Hepatocyte (in vitro differentiated cells): ENCODE data around the gene TUB. TPM values are rescaled to one million over a fixed set of nuclear protein-coding genes. Genes with fewer than 3 reads are reported as not detected.

Experiments
- DNase-seq: peaks from one replicate; pipeline ENCODE4 v3.0.0-alpha.2; 2016; ENCODE audit warnings: low spot score
- H2AFZ ChIP-seq: fragments of 200-600 bp; sonication (generic); 2 replicates; pipeline ENCODE4 v1.6.0; 2016; ENCODE audit warnings: antibody characterized with exemption, mild to moderate bottlenecking
- H3K27ac ChIP-seq: fragments of 200-600 bp; sonication (generic); 2 replicates; pipeline ENCODE4 v1.5.1; 2016; ENCODE audit warnings: mild to moderate bottlenecking
- H3K27me3 ChIP-seq: fragments of 200-600 bp; sonication (generic); 2 replicates; pipeline ENCODE4 v1.6.1; 2016
- H3K36me3 ChIP-seq: fragments of 200-600 bp; sonication (generic); replicated peaks from 2 replicates; pipeline ENCODE4 v1.5.1; 2016; ENCODE audit warnings: low read depth; ENCODE audit not compliant: insufficient read depth
- H3K4me1 ChIP-seq: fragments of 200-600 bp; sonication (generic); 2 replicates; pipeline ENCODE4 v1.5.1; 2016; ENCODE audit warnings: mild to moderate bottlenecking, moderate library complexity; ENCODE audit not compliant: insufficient read depth
- H3K4me2 ChIP-seq: fragments of 200-600 bp; sonication (generic); 2 replicates; pipeline ENCODE4 v1.6.0; 2016
- H3K4me3 ChIP-seq: fragments of 200-600 bp; sonication (generic); 2 replicates; pipeline ENCODE4 v1.5.1; 2016; ENCODE audit warnings: mild to moderate bottlenecking
- H3K79me2 ChIP-seq: fragments of 200-600 bp; sonication (generic); 2 replicates; pipeline ENCODE4 v1.6.0; 2017; ENCODE audit warnings: mild to moderate bottlenecking
- H3K9me2 ChIP-seq: fragments of 200-600 bp; sonication (generic); replicated peaks from 2 replicates; pipeline ENCODE4 v1.6.0; 2017; ENCODE audit warnings: mild to moderate bottlenecking; ENCODE audit not compliant: insufficient read depth
- H3K9me3 ChIP-seq: fragments of 200-600 bp; sonication (generic); 2 replicates; pipeline ENCODE4 v1.5.1; 2016; ENCODE audit warnings: low read depth, mild to moderate bottlenecking
- H4K20me1 ChIP-seq: fragments of 200-600 bp; sonication (generic); 2 replicates; pipeline ENCODE4 v1.6.0; 2016; ENCODE audit warnings: mild to moderate bottlenecking; ENCODE audit not compliant: insufficient read depth, poor library complexity, severe bottlenecking
- EZH2 ChIP-seq: fragments of 200-600 bp; sonication (generic); IDR thresholded peaks from 2 replicates; pipeline ENCODE4 v1.6.1; 2016; ENCODE audit warnings: antibody characterized with exemption, mild to moderate bottlenecking, borderline replicate concordance
- EZH2phosphoT487 ChIP-seq: fragments of 200-600 bp; sonication (generic); IDR thresholded peaks from one replicate; pipeline ENCODE4 v1.6.1; 2018; ENCODE audit warnings: antibody characterized with exemption, mild to moderate bottlenecking, low read depth, moderate library complexity; ENCODE audit not compliant: unreplicated experiment, severe bottlenecking
- WGBS: methylation state at CpG from one replicate; pipeline ENCODE4 v1.1.6; 2016; ENCODE audit warnings: low lambda C conversion rate; ENCODE audit errors: missing lambda C conversion rate; 5-methylcytosine and 5-hydroxymethylcytosine counted together
- polyA plus RNA-seq: library from polyadenylated mRNA; unstranded; fragments of >200 nt; fragmentation: Nextera tagmentation; extraction: Ambion mirVana; gene quantifications from 2 replicates; pipeline ENCODE4 v1.2.1, GENCODE V29; 2016
- total RNA-seq: library from RNA; depleted of rRNA; stranded (reverse); fragments of >200 nt; gene quantifications from 2 replicates; pipeline ENCODE4 v1.2.3, GENCODE V29; 2014
- TF ChIP-seq, protein P1 (sequence below): fragments of 200-600 bp; sonication (generic); IDR thresholded peaks from 2 replicates; pipeline ENCODE4 v1.5.1; 2016; ENCODE audit warnings: antibody characterized with exemption, mild to moderate bottlenecking; ENCODE audit not compliant: poor library complexity

The TUB gene
- total and polyA plus RNA-seq, 2 experiments from 2014 or later = 5.0 to 18.7 TPM

DNA sequence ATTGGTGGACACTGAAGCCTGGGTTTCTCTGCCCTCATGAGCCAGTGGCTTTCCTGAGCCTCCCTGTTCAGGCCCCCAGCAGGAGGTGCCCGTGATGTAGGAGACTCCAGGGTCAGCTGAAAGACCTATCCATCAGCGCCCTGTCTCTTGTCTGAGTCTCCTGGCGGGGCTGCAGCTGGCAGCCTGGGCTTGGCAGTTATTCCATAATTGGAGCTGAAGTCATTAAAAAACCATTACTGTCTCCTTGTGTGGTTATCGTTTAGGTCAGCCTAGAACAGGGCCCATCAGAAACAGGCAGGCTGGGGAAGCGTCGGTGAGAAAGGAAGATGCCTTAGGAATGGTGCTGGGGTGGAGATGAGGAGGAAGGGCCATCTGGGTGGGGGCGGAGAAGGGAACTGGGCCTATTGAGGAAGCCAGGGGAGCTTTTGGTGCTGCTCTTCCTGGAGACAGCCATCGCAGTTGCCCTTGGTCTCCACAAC, 5.0 kb downstream of the TUB start:
- no peak overlapping the region for H3K4me2 ChIP-seq
- no peaks in the 10 kb centered on the region for H3K9me3 ChIP-seq
- 79% methylated on average over 8 of the region's 8 CpGs for WGBS
- no peaks in the 10 kb centered on the region for H3K9me2 ChIP-seq
- DNase-seq = no peak
- peaks cover 13% of the 10 kb centered on the region for H4K20me1 ChIP-seq
- H3K27ac ChIP-seq = no peak overlapping the region
- H3K27me3 ChIP-seq = no peaks in the 10 kb centered on the region
- H2AFZ ChIP-seq = no peak overlapping the region
- peaks cover 19% of the 10 kb centered on the region for H3K4me1 ChIP-seq
- peaks cover 59% of the 10 kb centered on the region for H3K79me2 ChIP-seq
- no peaks in the 10 kb centered on the region for H3K36me3 ChIP-seq
- H3K4me3 ChIP-seq = no peak overlapping the region
- TF ChIP-seq EZH2 = no peak
- TF ChIP-seq EZH2phosphoT487 = no peak
- TF ChIP-seq, protein P1, sequence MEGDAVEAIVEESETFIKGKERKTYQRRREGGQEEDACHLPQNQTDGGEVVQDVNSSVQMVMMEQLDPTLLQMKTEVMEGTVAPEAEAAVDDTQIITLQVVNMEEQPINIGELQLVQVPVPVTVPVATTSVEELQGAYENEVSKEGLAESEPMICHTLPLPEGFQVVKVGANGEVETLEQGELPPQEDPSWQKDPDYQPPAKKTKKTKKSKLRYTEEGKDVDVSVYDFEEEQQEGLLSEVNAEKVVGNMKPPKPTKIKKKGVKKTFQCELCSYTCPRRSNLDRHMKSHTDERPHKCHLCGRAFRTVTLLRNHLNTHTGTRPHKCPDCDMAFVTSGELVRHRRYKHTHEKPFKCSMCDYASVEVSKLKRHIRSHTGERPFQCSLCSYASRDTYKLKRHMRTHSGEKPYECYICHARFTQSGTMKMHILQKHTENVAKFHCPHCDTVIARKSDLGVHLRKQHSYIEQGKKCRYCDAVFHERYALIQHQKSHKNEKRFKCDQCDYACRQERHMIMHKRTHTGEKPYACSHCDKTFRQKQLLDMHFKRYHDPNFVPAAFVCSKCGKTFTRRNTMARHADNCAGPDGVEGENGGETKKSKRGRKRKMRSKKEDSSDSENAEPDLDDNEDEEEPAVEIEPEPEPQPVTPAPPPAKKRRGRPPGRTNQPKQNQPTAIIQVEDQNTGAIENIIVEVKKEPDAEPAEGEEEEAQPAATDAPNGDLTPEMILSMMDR = no peak

DNA sequence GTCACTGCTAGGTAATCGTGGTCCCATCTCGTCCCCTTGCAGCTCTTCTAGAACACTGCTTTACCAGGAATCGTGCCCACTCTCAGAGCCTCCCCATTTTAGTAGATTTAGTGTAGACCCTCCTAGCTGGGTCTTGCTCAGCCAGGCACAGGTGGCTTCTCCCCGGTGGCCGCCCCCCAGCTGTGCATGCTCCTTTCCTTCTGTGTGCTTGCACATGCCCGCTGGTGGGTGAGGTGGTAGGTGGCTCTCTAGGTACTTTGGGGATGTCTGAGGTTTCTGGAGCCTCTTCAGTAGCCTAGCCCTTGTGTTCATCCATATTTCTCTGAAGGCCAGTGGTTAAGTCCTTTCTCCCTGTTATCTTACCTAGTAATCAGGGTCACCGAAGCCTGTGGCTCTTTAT, 5.6 kb downstream of the TUB start:
- DNase-seq = no peak
- Histone ChIP-seq H3K79me2 (peaks cover 59% of the 10 kb centered on the region), H3K4me1 (peaks cover 19% of the 10 kb centered on the region), H3K27me3 (no peaks in the 10 kb centered on the region), H3K4me2 (no peak overlapping the region), H3K27ac (no peak overlapping the region), H3K9me2 (no peaks in the 10 kb centered on the region), H3K36me3 (no peaks in the 10 kb centered on the region), H2AFZ (no peak overlapping the region), H3K4me3 (no peak overlapping the region), H4K20me1 (peaks cover 13% of the 10 kb centered on the region), H3K9me3 (no peaks in the 10 kb centered on the region)
- 94% methylated on average over 7 of the region's 7 CpGs for WGBS
- TF ChIP-seq EZH2phosphoT487 (no peak), EZH2 (no peak)
- TF ChIP-seq, protein P1 = no peak

DNA sequence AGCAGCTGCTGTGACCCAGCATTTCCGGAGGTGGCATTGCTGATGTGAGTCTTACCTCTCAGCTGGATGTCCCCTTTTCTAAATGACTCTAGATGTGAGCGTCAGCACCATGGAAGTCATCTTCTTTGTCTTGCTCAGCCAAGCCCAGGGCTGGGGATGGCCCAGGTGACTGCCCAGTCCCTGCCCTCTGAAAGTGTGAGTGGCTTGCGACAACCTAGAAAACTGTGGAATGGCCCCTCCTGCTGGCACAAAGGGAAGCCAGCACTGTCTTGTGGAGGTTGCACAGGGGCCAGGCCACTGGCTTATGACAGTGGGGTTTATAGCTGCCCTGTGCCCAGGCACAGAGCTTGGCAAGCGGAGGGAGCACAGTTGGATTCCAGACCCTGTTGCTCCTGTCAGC, 6.2 kb downstream of the TUB start:
- 85% methylated on average over 4 of the region's 4 CpGs for WGBS
- Histone ChIP-seq H3K9me3 (no peaks in the 10 kb centered on the region), H3K27ac (no peak overlapping the region), H4K20me1 (peaks cover 10% of the 10 kb centered on the region), H3K4me2 (no peak overlapping the region), H3K79me2 (peaks cover 55% of the 10 kb centered on the region), H3K4me1 (peaks cover 13% of the 10 kb centered on the region), H2AFZ (no peak overlapping the region), H3K9me2 (no peaks in the 10 kb centered on the region), H3K36me3 (no peaks in the 10 kb centered on the region), H3K4me3 (no peak overlapping the region), H3K27me3 (no peaks in the 10 kb centered on the region)
- DNase-seq = no peak
- TF ChIP-seq EZH2 (no peak), EZH2phosphoT487 (no peak)
- TF ChIP-seq, protein P1 = peak; percentile 17

DNA sequence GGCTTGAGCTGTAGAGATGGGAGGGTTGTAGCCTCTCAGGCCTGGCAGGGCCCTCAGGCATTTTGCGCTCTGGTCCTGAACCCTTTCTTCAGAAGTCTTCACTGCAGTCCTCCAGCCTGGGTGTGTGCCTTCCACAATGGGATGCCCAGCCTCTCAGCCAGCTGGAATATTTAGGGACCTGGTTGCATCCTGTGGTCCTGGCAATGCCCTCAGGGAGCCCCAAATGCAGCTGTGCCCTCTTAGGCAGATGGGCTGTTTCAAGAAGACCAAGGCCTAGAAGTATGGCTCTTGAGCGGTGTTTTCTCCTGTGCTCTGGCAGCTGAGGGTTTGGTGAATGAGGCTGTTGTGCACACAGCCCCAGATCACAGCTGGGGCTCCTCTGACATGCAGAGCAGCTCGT, 6.7 kb downstream of the TUB start:
- H3K9me2 ChIP-seq = no peaks in the 10 kb centered on the region
- TF ChIP-seq, protein P1 = no peak
- no peak for TF ChIP-seq EZH2
- TF ChIP-seq EZH2phosphoT487 = no peak
- no peaks in the 10 kb centered on the region for H3K36me3 ChIP-seq
- H3K9me3 ChIP-seq = no peaks in the 10 kb centered on the region
- H3K79me2 ChIP-seq = peaks cover 52% of the 10 kb centered on the region
- H3K4me3 ChIP-seq = no peak overlapping the region
- no peak overlapping the region for H3K27ac ChIP-seq
- no peak overlapping the region for H3K4me2 ChIP-seq
- H2AFZ ChIP-seq = no peak overlapping the region
- no peak for DNase-seq
- H4K20me1 ChIP-seq = peaks cover 8% of the 10 kb centered on the region
- no peaks in the 10 kb centered on the region for H3K27me3 ChIP-seq
- peaks cover 10% of the 10 kb centered on the region for H3K4me1 ChIP-seq
- 88% methylated on average over 3 of the region's 3 CpGs for WGBS
